Hepatic stellate cell (primary cell): ENCODE data around the gene CHST3.
A peak's percentile ranks its signal among the peaks of the same experiment; 100 is the strongest.
"Not testable (repeated sequence)": the region's sequence is repeated elsewhere in the genome, so short reads cannot be mapped to it uniquely, and the experiment has no call there.

ENCODE experiments used
- DNase-seq: peaks from one replicate; pipeline ENCODE4 v3.0.0; 2011; ENCODE audit warnings: low spot score

The CHST3 gene

DNA sequence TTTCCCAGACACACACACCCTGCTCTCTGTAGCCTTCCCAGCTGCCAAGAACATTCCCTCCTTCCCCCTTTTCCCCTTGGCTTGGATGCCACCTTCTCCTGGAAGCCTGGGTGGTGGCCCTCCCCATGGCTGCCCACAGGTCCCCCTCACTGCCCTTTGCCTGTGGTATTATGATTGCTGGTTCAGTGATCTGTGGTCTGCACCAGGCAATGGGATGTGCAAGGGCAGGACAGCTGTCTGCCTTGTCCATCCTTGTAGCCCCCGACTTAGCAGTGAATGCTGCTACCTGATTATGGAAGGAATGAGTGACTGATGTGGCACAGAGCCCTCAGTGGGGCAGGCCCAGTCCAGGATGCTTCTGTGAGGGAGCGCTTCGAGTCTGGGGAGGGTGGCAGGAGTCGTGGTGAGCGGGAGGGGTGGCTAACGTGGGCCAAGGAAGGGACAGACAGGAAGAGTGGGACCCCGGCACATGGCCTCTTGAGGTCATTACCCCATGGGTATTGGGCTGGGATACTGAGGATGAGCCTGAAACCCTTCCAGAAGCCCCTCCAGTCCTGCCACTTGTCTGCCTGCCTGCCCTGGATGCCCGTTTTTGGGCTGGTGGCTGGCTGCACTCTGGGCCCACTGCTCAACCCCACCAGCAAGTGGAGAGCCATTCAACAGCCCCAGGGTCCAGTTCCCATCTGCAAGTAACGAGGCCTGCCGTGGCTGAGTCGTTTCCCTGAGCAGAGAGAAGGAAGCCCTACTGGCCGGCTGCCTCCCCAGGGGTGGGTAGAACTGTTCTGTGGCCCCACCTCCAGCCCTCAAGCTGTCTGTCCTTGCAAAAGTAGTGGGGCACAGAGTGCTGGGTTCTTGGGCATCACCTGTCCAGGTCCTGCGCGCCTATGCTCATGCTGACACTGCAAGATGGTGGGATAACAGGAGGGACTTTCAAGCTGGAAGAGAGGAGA, 8.8 kb downstream of the CHST3 start:
- DNase-seq, result no peak

DNA sequence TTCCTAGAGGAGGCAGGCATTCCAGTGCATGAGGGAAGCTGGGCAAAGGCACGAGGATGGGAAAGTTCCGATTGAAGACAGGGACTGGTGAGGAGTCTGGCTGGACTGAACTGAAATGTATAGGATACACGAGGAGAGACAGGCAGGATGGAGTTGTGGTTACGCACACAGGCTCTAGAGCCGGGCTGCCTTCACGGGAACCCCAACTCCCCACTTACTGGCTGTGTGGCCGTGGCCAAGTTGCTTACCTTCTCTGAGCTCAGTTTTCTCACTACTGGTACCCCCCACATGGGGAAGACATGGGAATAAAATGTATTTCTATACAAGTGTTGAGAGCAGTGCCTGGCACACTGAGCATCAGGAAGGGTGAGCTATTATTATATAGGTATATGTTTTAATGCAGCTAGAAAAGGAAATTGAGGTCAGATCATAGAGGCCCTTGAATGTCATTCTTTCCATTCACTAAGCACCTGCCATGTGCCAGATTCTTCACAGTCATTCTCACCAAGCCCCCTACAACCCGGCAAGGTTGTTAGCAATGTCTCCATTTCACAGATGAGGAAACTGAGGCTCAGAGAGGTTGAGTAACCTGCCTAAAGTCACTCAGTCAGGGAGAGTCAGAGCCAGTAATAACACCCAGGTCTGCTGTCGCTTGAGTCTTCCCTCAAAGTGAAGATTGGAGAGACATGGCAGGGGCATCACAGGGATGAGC, 9.7 kb downstream of the CHST3 start:
- no peak for DNase-seq

DNA sequence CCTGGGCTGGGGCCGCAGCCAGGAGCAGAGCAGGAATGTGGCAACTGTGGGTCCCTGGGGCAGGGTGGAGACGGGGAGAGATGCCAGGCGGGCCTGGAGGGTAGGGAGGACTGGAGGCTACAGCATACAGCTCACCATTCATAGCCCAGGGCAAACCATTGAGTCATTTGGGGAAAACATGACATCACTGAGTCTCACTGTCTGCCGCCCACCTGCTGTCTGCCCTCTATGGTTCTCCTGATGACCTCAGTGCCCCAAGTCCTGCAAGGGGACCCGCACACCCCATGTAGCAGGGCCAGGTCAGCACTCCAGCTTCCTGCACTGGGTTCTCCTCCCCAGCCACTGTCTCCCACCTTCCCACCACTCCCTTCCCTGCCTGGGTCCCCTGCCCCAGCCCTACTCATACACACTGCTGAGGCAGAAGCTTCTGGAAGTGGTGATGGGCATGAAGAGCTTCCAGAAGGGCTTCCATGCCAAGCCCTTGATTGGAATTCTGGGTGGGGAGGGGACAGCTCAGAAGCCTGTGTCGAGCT, 10.4 kb downstream of the CHST3 start:
- DNase-seq, result no peak

DNA sequence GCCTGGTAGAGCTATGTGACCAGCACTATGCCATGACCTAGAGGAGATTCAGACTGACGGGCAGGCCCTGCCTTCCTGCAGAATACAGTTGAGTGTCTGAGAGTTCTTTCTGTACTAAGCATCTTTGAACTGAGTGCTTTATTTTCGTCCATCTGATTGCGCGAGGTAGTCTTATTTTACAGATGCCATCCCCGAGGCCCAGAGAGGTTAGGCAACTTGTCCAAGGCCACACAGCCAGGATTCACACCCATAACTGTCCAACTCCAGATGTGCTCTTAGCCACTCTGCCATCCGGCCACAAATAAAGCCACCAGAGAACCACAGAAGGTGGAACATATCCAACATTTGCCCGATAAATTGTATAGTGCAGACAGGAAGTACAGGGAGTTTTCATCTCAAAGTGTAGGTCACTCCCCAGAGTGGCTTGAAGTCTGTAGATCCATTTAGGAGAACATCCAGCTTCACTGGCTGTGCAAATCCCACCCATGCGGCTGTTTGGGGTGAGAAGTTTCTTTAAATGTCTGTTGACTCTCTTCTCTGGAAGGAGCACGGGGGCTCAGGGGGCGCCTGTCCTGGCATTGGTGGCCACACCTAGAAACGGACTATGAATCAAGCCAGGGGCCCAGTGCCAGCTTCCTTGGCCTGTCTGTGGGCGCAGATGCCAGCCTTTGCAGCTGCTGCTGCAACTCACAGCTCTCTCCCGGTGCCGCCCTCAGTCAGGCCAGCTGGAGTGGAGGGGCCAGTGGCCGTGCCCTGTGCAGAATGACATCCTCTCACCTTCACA, 11.1 kb downstream of the CHST3 start:
- no peak for DNase-seq

DNA sequence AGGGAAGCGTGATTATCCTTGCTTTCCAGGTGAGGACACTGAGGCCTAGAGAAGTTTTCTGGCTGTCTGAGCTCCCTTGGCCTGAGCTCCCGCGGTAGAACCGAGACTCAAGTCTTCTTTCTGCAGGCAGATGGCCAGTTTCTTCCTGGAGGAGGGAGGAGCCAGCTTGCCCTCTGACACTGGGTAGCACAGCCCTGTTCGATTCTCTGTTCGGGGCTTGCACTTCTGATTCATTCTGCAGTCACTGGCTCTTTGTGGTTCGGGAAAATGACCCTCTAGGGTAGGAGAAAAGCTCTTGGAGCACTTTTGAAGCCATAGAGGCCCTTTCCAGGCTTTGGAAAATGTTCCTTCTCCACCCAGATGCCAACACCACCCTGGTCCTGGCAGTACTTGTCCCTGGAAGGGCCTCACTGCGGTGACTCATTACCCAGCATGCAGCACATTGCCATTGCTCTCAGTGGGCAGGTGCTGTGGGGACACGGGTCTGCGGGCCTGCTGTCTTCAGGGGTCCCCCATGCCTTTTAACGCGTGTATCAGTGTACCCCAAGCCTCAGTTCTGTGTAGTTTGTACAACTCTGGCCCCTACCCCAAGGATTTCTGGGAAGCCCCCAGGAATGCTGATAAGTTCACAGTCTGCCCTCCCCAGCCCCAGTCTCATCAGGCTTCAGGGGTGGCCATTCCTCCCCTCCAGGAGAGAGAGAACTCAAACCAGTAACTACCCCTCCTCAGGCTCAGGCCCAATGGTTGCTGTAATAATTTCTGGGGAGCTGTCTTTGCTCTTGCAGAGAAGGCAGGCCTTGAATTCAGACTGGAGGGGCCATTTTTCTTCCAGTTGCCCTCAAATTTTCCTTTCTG, 11.9 kb downstream of the CHST3 start:
- DNase-seq, result peak; percentile 75

DNA sequence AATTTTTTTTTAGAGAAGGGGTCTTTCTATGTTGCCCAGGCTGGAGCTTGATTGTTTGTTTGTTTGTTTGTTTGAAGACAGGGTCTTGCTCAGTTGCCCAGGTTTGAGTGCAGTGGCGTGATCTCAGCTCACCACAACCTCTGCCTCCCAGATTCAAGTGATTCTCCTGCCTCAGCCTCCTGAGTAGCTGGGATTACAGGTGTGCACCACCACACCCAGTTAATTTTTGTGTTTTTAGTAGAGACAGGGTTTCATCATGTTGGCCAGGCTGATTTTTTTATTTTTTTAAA, 13.4 kb downstream of the CHST3 start:
- not testable (repeated sequence) for DNase-seq

DNA sequence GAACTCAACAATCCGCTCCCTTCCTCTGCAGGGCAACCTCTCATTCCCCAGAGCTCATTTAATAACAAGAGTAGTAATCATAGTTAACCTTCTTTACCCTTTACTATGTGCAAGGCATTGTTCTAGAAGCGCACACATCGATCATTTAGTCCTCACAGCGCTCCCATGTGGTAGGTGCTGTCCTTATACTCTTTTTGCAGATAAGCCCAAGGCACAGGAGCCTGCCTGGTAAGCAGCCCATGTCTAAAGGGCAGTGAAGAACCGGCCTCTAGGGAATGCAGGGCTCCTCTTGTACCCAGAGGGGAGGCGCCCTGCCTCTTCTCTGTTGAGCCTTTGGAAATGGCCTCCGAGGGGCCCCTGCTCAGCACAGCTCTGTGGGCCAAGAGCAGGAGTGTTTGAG, 14.3 kb downstream of the CHST3 start:
- DNase-seq, result no peak

DNA sequence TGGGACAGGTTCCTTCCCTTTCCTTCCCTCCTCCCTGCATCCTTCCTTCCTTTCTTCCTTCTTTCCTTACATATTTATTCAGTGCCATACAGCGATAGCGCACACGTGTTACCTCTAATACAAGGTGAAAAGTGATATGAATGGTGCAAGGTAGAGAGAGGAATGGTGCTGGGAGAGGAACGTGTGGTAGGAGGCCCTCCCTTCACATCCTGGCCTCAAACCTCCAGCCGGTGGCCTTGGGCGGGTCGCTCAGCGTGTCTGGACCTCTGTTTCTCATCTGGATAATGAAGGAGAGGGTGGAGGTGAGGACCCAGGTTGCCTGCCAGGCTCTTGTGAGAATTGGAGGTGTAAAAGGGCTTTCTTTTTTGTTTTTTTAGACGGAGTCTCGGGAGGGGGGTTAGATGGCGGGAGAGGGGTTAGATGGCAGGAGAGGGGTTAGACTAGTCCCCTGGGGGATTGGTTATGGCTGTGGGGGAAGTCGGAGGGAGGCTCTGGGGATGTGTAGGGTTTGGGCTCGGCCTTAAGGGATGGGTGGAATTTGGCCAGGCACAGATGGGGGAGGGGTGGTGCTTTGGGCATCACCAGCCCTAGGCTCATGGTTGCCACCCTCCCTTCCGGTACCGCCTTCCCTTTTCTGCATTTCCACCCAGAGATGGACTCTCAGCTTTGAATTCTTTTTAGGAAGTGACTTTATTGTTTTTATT, 14.9 kb downstream of the CHST3 start:
- no peak for DNase-seq

DNA sequence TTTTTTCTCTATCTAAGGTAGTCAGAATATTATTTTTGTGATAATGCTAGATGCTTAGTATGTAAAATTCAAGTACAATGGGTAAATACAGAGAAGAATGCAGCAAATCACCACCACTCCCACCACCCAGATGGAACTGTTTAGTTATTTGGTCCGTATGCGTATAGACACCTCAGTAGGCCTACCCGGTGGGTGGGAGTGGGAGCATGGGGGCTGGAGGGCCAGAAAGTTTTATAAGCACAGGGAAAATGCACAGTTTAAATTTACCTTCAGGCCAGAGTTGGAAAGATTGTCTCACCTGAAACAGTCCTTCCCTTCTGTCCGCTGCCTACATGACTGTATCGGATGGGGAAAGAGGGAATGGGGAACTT, 15.5 kb downstream of the CHST3 start:
- DNase-seq, result no peak

DNA sequence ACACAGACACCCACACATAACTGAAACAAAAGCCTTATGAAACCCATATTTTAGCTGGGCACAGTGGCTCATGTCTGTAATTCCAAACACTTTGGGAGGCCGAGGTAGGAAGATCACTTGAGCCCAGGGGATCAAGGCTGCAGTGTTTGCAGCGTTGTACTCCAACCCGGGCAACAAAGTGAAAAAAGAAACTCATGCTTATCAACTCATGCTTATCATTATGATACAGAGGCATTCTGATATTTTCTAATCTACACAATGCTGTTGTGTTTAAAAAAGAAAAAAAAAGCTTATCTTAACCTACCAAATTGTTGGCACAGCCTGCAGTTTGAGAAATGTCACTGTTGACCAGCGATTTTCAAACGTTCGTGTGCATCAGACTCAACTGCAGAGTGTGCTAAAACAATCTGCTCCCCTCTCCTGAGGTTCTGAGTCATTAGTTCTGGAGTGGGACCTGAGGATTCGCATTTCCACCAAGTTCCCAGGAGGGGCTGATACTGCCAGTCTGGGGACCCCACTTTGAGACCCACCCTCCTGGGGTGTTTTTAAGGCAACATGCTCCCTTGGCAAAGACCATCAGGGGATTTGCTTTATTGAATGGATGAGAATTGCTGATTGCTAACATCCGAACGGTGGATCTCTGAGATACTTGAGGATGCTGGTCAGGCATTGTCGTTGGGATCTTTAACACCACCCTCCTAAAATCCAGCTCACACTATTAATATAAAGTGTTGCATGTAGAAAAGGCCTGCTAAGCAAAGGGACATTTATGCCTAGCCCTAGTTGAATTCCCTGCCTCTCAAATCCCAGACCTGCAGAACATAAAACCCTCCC, 16.2 kb downstream of the CHST3 start:
- no peak for DNase-seq

DNA sequence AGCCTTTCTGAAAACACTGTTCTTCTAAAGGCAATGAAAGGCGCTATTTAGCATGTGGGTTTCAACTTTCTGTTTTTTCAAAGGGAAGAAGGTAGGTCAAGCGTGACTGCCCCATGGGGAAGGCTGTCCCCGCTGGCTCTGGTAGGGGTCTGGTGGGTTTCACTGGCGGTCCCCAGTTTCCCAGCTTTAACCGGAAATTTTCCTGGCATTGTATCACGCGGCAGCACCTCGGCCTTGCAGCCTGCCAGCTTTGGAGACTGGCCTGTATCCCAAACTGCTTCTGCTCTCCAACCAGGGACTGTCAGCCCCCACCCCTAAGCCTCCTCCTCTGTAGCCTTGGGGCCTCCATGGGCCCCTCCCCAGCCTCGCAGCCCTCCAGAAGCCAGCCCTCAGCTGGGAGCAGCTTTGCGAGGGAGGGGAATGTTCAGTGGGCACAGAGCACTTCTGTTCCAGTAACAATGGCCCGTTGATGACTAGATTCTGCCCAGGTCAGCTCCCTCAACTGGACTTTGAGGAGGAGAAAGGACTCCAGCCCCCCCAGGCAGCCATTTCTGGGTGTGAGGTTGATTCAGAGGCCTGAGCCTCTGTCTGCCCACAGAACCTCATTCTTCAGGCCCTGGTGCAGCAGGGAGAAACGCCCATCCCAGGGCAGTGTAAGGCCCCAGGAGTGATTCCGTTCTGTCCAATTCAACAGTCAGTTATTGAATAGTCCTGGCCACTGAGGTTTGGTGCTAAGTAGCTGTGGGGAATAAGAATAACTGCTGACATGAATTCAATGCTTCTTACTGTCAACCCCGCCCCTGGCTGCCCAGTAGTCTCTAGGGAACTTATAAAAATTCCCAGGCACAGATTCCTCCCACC, 17.1 kb downstream of the CHST3 start:
- DNase-seq, result peak; percentile 59

DNA sequence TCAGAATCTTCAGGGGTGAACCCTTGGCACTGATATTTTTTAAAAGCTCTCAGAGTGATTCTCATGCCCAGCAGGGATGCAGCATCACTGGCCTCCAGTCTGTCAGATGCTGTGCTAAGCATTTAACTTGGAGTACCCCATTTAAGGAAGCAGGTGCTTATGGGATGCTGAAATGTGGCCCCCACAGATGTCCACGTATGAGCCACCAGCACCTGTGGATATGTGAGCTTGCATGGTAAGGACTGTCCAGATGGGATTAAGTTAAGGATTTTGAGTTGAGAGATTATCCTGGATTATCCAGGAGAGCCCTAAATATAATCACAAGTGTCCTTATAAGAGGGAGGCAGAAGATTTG, 17.7 kb downstream of the CHST3 start:
- DNase-seq, result no peak

DNA sequence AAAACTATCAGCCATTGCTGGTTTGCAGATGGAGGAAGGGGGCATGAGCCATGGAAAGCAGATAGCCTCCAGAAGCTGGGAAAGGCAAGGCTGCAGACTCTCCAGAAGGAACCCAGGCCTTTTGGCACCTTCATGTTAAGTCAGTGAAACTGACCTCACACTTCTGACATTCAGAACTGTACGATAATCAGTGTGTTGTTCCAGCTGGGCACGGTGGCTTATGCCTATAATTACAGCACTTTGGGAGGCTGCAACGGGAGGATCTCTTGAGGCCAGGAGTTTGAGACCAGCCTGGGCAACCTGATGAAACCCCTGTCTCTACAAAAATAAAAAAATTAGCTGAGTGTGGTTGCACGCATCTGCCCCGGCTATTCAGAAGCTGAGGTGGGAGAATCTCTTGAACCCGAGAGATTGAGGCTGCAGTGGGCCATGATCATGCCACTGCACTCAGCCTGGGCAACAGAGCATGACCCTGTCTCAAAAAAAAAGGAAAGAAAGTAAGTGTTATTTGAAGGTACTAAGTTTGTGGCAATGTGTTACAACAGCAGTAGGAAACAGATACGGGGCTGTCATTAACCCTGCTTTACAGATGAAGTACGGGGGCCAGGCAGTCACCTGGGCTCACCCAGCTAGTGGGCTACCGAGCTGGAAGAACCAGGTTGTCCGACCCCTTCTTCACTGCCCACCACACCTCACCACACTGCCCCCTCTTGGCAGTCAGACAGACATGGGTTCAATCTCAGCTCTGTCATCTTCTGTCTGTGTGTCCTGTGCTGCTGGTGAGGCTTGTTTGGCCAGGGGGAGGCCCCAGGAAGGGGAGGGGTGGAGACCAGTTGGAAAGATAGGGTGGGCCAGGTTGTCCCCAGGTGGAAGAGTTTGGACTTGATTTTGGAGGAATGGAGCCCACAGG, 18.3 kb downstream of the CHST3 start:
- DNase-seq, result no peak

DNA sequence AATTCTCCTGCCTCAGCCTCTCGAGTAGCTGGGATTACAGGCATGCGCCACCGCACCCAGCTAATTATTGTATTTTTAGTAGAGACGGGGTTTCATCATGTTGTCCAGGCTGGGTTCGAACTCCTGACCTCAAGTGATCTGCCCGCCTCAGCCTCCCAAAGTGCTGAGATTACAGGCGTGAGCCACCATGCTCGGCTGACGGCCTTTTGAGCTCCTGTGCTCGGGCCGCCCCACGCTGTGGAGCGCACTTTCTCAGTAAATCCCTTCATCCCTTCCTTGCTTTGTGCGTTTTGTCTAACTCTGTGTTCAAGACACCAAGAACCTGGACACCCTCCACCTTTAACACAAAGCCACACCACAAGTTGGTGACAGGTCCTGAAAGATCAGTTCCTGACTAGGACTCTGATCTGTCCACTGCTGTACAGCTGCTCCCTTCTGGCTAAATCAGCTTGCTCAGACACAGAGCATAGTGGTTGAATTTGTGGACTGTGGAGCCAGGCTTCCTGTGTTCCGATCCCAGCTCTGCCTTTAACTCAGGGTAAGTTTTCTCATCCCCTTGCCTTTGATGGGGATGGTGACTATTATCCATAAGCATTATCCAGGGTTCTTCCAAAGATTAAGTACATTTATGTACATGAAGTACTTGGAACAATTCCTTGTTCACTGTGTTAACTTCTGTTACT, 20.1 kb downstream of the CHST3 start:
- DNase-seq, result no peak

DNA sequence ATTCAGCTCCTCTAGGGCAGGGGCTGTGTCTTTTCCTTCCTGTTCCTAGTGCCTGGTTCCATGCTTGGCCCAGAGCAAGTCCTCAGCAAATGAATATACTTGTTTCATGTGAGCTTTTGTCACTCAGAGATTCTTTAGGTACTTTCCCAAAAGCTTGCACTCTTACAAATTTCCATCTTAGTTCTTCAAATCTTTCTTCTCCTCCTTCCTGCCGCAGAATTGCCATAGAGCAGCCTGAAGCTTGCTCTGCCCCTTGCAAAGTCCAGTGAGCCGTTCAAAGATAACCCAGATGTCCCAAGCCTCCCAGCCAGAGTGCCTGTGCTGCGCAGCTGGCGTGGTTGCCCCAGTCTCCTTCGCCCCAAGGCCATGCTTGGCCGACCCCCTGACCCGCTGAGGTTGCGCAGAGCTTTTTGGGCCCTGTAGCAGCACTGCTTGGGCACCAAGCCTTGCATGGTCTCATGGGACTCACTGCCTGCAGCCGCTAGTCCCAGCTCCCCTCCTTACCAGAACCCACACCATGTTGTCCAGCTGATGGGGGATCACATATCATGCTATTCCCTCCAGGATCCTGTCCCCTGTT, 20.7 kb downstream of the CHST3 start:
- no peak for DNase-seq

DNA sequence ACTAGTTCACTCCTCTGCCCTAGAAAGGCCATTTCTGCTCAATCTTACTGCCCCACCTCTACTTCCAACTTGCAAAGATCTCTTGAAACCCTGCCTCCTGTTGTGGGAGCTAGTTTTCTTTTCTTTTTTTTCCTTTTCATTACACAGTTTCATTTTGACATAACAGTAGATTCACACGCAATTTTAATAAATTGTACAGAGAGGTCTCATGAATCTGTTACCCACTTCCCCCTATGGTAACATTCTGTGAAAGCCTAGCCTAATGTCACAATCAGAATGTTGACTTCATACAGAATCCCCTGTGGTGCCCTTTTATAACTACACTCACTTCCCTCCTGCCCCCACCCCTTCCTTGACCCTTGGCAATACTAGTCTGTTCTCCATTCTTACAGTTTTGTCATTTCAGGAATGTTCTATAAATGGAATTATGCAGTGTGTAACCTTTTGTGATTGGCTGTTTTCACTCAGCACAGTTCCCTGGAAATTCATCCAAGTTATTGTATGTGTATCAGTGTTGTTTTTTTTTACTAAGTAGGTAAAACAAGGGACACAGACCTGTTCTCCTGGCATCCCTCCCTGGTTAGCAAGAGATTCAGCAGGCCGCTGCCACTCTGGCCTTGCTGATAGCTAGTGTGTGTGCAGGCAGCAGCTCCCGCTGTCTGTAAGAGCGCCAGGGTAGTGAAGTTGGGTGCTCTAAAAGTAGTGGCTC, 21.5 kb downstream of the CHST3 start:
- peak; percentile 87 for DNase-seq
